GM23338 (cell line): ENCODE measurements around the gene CHST11. TPM values are rescaled to one million over a fixed set of nuclear protein-coding genes. Genes with fewer than 3 reads are reported as not detected.

Experiments
- ATAC-seq: fragments of 200-7000 bp; cut with Tn5 transposase; 3 replicates; pipeline ENCODE4 v1.9.1; 2020
- DNase-seq: peaks from one replicate; pipeline ENCODE4 v3.0.0-alpha.2; 2015; ENCODE audit warnings: low spot score
- H2AFZ ChIP-seq: fragments of 200-600 bp; sonication (generic); 2 replicates; pipeline ENCODE4 v1.8.0; 2016; ENCODE audit warnings: antibody characterized with exemption, mild to moderate bottlenecking, moderate library complexity
- H3F3A ChIP-seq: fragments of 200-600 bp; sonication (generic); replicated peaks from 2 replicates; pipeline ENCODE4 v1.8.0; 2017; ENCODE audit warnings: antibody characterized with exemption, mixed run types, low read depth
- H3K27ac ChIP-seq: fragments of 200-600 bp; sonication (generic); 2 replicates; pipeline ENCODE4 v1.6.1; 2016; ENCODE audit warnings: low read depth
- H3K27me3 ChIP-seq: fragments of 200-600 bp; sonication (generic); 2 replicates; pipeline ENCODE4 v1.8.0; 2016; ENCODE audit warnings: mild to moderate bottlenecking, mixed run types, moderate library complexity; ENCODE audit not compliant: insufficient read depth
- H3K36me3 ChIP-seq: fragments of 200-600 bp; sonication (generic); 2 replicates; pipeline ENCODE4 v1.8.0; 2016; ENCODE audit warnings: mild to moderate bottlenecking; ENCODE audit not compliant: insufficient read depth
- H3K4me1 ChIP-seq: fragments of 200-600 bp; sonication (generic); 2 replicates; pipeline ENCODE4 v1.8.0; 2016; ENCODE audit warnings: mild to moderate bottlenecking, moderate library complexity; ENCODE audit not compliant: insufficient read depth
- H3K4me2 ChIP-seq: fragments of 200-600 bp; sonication (generic); 2 replicates; pipeline ENCODE4 v1.7.1; 2017; ENCODE audit warnings: mixed run types
- H3K4me3 ChIP-seq: fragments of 200-600 bp; sonication (generic); 2 replicates; pipeline ENCODE4 v1.6.1; 2016; ENCODE audit warnings: mixed run types
- H3K79me2 ChIP-seq: fragments of 200-600 bp; sonication (generic); replicated peaks from 2 replicates; pipeline ENCODE4 v1.8.0; 2017; ENCODE audit warnings: mild to moderate bottlenecking; ENCODE audit not compliant: insufficient read depth
- H3K9me2 ChIP-seq: fragments of 200-600 bp; sonication (generic); 2 replicates; pipeline ENCODE4 v1.8.0; 2017; ENCODE audit not compliant: insufficient read depth
- H4K20me1 ChIP-seq: fragments of 200-600 bp; sonication (generic); replicated peaks from 2 replicates; pipeline ENCODE4 v1.8.0; 2017; ENCODE audit warnings: mild to moderate bottlenecking; ENCODE audit not compliant: insufficient read depth
- H3K27ac Mint-ChIP-seq: 2 replicates; pipeline ENCODE4 v1.8.0; 2020; ENCODE audit warnings: inconsistent platforms, mild to moderate bottlenecking, moderate library complexity, mixed read lengths
- H3K27me3 Mint-ChIP-seq: 3 replicates; pipeline ENCODE4 v1.8.0; 2022; ENCODE audit warnings: low read depth, mild to moderate bottlenecking, moderate library complexity, mixed read lengths, inconsistent platforms; ENCODE audit not compliant: insufficient read depth, poor library complexity
- H3K36me3 Mint-ChIP-seq: 3 replicates; pipeline ENCODE4 v1.8.0; 2021; ENCODE audit warnings: low read depth, mild to moderate bottlenecking, inconsistent platforms, moderate library complexity, mixed read lengths
- H3K4me1 Mint-ChIP-seq: 3 replicates; pipeline ENCODE4 v1.8.0; 2020; ENCODE audit warnings: mild to moderate bottlenecking, inconsistent platforms, mixed read lengths
- H3K4me3 Mint-ChIP-seq: 3 replicates; pipeline ENCODE4 v1.8.0; 2021; ENCODE audit warnings: moderate library complexity, mild to moderate bottlenecking, inconsistent platforms, mixed read lengths
- H3K9me3 Mint-ChIP-seq: 3 replicates; pipeline ENCODE4 v1.8.0; 2020; ENCODE audit warnings: moderate library complexity, mild to moderate bottlenecking, inconsistent platforms, mixed read lengths
- CREB1 ChIP-seq: fragments of 250-450 bp; sonication (Bioruptor Pico); IDR thresholded peaks from 2 replicates; pipeline ENCODE4 v1.5.0; 2020; ENCODE audit warnings: low read depth, mild to moderate bottlenecking, moderate library complexity
- CTCF ChIP-seq, 2 experiments: fragments of 200-600 bp in 1 of 2; sonication (generic) in 1 of 2; conservative IDR thresholded peaks; 2 replicates each; pipeline versions ENCODE4 v1.5.1 to v1.6.1; 2016 to 2017; ENCODE audit warnings: antibody characterized with exemption in 2 of 2, low read depth in 2 of 2, mild to moderate bottlenecking in 2 of 2, moderate library complexity in 1 of 2
- ETS1 ChIP-seq: IDR thresholded peaks from 2 replicates; pipeline ENCODE4 v1.6.1; 2016; ENCODE audit warnings: antibody characterized with exemption
- NANOG ChIP-seq: IDR thresholded peaks from 2 replicates; pipeline ENCODE4 v1.6.1; 2016; ENCODE audit warnings: antibody characterized with exemption, borderline replicate concordance
- POLR2AphosphoS5 ChIP-seq: IDR thresholded peaks from 2 replicates; pipeline ENCODE4 v1.6.1; 2016; ENCODE audit warnings: antibody characterized with exemption, low read depth
- ZNF114 ChIP-seq: fragments of 250-450 bp; sonication (Bioruptor Pico); IDR thresholded peaks from 2 replicates; pipeline ENCODE4 v1.5.0; 2020; ENCODE audit warnings: mild to moderate bottlenecking, moderate library complexity
- polyA plus RNA-seq: library from polyadenylated mRNA; unstranded; fragments of >200 nt; fragmentation: Nextera tagmentation; extraction: Ambion mirVana; gene quantifications from 2 replicates; pipeline ENCODE4 v1.2.1, GENCODE V29; 2016
- total RNA-seq: library from RNA; depleted of rRNA; stranded (reverse); fragments of >200 nt; shearing (Covaris generic); gene quantifications from 2 replicates; pipeline ENCODE4 v1.2.3, GENCODE V29; 2014
- TF ChIP-seq, protein P1 (sequence below): fragments of 250-450 bp; sonication (Bioruptor Pico); IDR thresholded peaks from 2 replicates; pipeline ENCODE4 v1.5.0; 2020; ENCODE audit warnings: mild to moderate bottlenecking, moderate library complexity

Gene CHST11
- total and polyA plus RNA-seq, 2 experiments from 2014 or later: 7.7 to 25.7 TPM

- Histone ChIP-seq H3K4me3 (no peak overlapping the region), H3K27me3 (no peaks in the 10 kb centered on the region), H3K4me2 (no peak overlapping the region), H3K79me2 (no peaks in the 10 kb centered on the region), H3K9me2 (no peaks in the 10 kb centered on the region), H2AFZ (no peak overlapping the region), H3F3A (no peaks in the 10 kb centered on the region), H3K36me3 (no peaks in the 10 kb centered on the region), H3K27ac (no peak overlapping the region), H4K20me1 (no peaks in the 10 kb centered on the region; the same call in 1 of the 2 replicates), H3K4me1 (peaks cover 17% of the 10 kb centered on the region)
- Mint-ChIP-seq H3K27me3 (peaks cover 10% of the 10 kb centered on the region), H3K4me3 (no peak overlapping the region), H3K27ac (no peak overlapping the region), H3K4me1 (peaks cover 35% of the 10 kb centered on the region), H3K36me3 (no peaks in the 10 kb centered on the region), H3K9me3 (no peaks in the 10 kb centered on the region)
- no peak for DNase-seq
- TF ChIP-seq ETS1: no peak
- no peak for TF ChIP-seq CREB1
- TF ChIP-seq ZNF114 (CRISPR knock-in tag): no peak
- TF ChIP-seq NANOG: no peak
- no peak for TF ChIP-seq POLR2AphosphoS5
- no peak for TF ChIP-seq CTCF (conservative IDR thresholded peaks at IDR 0.05; ENCODE audit: low read depth in 2 of 2)
- TF ChIP-seq, protein P1, sequence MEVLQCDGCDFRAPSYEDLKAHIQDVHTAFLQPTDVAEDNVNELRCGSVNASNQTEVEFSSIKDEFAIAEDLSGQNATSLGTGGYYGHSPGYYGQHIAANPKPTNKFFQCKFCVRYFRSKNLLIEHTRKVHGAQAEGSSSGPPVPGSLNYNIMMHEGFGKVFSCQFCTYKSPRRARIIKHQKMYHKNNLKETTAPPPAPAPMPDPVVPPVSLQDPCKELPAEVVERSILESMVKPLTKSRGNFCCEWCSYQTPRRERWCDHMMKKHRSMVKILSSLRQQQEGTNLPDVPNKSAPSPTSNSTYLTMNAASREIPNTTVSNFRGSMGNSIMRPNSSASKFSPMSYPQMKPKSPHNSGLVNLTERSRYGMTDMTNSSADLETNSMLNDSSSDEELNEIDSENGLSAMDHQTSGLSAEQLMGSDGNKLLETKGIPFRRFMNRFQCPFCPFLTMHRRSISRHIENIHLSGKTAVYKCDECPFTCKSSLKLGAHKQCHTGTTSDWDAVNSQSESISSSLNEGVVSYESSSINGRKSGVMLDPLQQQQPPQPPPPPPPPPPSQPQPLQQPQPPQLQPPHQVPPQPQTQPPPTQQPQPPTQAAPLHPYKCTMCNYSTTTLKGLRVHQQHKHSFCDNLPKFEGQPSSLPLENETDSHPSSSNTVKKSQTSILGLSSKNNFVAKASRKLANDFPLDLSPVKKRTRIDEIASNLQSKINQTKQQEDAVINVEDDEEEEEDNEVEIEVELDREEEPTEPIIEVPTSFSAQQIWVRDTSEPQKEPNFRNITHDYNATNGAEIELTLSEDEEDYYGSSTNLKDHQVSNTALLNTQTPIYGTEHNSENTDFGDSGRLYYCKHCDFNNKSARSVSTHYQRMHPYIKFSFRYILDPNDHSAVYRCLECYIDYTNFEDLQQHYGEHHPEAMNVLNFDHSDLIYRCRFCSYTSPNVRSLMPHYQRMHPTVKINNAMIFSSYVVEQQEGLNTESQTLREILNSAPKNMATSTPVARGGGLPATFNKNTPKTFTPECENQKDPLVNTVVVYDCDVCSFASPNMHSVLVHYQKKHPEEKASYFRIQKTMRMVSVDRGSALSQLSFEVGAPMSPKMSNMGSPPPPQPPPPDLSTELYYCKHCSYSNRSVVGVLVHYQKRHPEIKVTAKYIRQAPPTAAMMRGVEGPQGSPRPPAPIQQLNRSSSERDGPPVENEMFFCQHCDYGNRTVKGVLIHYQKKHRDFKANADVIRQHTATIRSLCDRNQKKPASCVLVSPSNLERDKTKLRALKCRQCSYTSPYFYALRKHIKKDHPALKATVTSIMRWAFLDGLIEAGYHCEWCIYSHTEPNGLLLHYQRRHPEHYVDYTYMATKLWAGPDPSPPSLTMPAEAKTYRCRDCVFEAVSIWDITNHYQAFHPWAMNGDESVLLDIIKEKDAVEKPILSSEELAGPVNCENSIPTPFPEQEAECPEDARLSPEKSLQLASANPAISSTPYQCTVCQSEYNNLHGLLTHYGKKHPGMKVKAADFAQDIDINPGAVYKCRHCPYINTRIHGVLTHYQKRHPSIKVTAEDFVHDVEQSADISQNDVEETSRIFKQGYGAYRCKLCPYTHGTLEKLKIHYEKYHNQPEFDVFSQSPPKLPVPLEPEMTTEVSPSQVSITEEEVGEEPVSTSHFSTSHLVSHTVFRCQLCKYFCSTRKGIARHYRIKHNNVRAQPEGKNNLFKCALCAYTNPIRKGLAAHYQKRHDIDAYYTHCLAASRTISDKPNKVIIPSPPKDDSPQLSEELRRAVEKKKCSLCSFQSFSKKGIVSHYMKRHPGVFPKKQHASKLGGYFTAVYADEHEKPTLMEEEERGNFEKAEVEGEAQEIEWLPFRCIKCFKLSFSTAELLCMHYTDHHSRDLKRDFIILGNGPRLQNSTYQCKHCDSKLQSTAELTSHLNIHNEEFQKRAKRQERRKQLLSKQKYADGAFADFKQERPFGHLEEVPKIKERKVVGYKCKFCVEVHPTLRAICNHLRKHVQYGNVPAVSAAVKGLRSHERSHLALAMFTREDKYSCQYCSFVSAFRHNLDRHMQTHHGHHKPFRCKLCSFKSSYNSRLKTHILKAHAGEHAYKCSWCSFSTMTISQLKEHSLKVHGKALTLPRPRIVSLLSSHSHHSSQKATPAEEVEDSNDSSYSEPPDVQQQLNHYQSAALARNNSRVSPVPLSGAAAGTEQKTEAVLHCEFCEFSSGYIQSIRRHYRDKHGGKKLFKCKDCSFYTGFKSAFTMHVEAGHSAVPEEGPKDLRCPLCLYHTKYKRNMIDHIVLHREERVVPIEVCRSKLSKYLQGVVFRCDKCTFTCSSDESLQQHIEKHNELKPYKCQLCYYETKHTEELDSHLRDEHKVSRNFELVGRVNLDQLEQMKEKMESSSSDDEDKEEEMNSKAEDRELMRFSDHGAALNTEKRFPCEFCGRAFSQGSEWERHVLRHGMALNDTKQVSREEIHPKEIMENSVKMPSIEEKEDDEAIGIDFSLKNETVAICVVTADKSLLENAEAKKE: no peak
- ATAC-seq: no peak
Measured at GRCh38 chr12:104699489-104700190, 242.9 kb downstream of the CHST11 start.
